Bronchial smooth muscle cell (primary cell): Measurements from ENCODE around the gene ZSCAN5A. TPM values are rescaled to one million over a fixed set of nuclear protein-coding genes. Genes with fewer than 3 reads are reported as not detected.

Source experiments
- total RNA-seq: library from RNA; depleted of rRNA; stranded (reverse); fragments of >200 nt; gene quantifications from 2 replicates; pipeline ENCODE4 v1.2.1, GENCODE V29; 2014

Gene ZSCAN5A
- 6.8 and 10.6 TPM in 2 replicates for total RNA-seq

DNA sequence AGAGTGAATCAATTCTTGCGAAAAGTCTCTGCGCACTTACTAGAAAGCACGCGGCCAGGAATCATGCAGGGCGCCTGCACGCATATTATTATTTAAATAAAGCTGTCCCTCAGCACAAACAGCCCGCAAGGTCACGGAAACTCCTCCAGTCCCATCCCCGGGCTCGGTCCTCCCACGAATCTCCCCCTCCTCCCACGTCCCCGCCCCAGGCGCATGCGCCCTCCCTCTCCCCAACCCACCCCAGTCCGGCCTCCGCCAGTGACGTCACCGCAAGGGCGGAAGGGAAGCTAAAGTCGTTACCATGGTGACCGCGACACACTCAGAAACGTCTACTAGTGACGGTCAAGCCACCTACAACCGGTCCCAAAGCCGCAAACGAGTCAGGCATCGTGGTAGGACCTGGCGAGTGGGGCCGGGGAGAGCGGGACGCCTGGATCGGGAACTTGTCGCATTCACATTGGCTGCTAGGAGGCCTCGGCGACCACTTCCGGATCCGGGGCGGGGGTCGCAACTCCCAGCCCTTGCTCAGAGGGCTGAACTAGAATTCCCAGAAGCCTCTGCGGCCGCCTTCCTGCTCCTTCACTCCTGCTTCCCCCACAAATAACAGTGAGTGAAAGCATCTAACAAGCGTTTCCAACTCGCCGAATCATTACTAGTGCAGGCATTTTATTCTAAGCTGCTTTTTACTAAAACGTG lies at the start of gene ZSCAN5A:
Gene ZSCAN5A (minus strand): TSS at position 459 of the 696 bp plus-strand sequence. CDS start 89,793 bp downstream, outside the sequence.

DNA sequence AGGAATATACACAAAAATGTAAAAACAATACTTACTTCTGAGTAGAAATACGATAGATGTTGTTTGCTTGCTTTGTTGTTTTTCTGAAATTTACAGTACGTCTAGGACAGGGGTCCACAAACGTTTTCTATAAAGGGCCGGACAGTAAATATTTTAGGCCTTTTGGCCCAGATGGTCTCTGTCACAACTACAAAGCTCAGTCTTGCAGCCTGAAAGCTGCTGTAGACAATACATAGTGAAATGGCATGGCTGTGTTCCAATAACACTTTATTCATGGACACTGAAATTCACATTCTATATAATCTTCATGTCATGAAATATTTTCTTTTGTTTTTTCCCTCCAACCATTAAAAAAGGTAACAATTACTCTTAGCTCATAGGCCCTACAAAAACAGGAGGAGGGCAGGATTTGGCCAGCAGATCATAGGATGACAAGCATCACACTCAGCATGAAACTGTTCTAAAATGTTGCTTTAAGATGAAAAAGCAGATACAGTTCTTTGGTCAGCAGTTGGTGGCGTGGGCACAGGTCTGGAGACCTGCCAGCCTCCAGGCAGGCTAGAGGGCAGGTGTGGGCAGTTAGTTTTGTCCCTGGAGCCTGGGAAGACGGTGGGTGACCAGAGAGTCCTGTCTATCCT lies 42.4 kb downstream of the ZSCAN5A start, which contains the start of gene EDDM13:
Gene EDDM13 (plus strand): TSS at position 588 of the 638 bp plus-strand sequence. CDS start 87 bp downstream, outside the sequence.

GRCh38 chr19:56201973-56202372 lies 112.7 kb downstream of the ZSCAN5A start, which contains the start of gene ZSCAN5C:
Gene ZSCAN5C, plus strand, starts transcription at chr19:56202273. Its CDS starts 3,641 bp downstream, at chr19:56205914.

DNA sequence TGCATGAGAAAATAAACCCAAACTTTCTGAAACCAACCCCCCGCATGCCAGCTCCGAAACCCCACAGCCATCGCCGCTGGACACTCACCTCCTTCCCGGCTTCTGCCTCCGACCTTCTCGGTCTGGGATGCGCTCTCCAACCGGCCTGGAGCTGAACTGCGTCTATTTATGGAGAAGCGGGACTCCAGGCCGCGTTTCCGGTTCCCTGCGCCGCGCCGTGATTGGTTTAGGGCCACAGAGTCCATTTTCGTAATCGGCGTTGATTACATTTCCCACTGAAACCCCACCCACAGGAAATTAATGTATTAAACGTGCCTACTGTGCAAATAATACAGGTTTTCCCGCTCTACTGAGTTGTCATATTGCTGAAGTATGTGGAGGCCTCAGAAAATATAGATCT lies 117.0 kb downstream of the ZSCAN5A start, which contains the start of gene ZSCAN5B:
Gene ZSCAN5B (minus strand): TSS at position 138 of the 400 bp plus-strand sequence. CDS start 4,731 bp downstream, outside the sequence.

GRCh38 chr19:56175861-56176307 lies 138.8 kb downstream of the ZSCAN5A start, which contains the start of gene GALP:
Gene GALP, plus strand, starts transcription at chr19:56176008. Its CDS starts 1,101 bp downstream, at chr19:56177109.

Other genes starting within 250 kb of the ZSCAN5A start
- 18.8 and 23.5 TPM in 2 replicates for gene ZNF787, start 193.5 kb downstream of the ZSCAN5A start, total RNA-seq
- gene ZNF444, start 173.6 kb downstream of the ZSCAN5A start, total RNA-seq: 9.6 and 11.5 TPM in 2 replicates
- gene GALP, start 138.8 kb downstream of the ZSCAN5A start, total RNA-seq: not detected in 2 replicates
- not detected in 2 replicates for gene ZSCAN5B, start 117.1 kb downstream of the ZSCAN5A start, total RNA-seq
- not detected in 2 replicates for gene ZSCAN5C, start 112.6 kb downstream of the ZSCAN5A start, total RNA-seq
- not detected in 2 replicates for gene EDDM13, start 42.1 kb downstream of the ZSCAN5A start, total RNA-seq
- gene ZNF582, start 78.7 kb upstream of the ZSCAN5A start, total RNA-seq: 2.7 and 3.1 TPM in 2 replicates
- 4.2 and 4.4 TPM in 2 replicates for gene ZNF583, start 89.5 kb upstream of the ZSCAN5A start, total RNA-seq
- gene ZNF667, start 162.5 kb upstream of the ZSCAN5A start, total RNA-seq: 5.4 and 6.8 TPM in 2 replicates
- 4.9 and 5.8 TPM in 2 replicates for gene ZNF471, start 193.0 kb upstream of the ZSCAN5A start, total RNA-seq
- gene ZFP28, start 224.1 kb upstream of the ZSCAN5A start, total RNA-seq: 5.3 and 6.0 TPM in 2 replicates